ENCODE results near the gene MTHFD1L.
A peak's percentile ranks its signal among the peaks of the same experiment; 100 is the strongest.
"Not testable (repeated sequence)": the region's sequence is repeated elsewhere in the genome, so short reads cannot be mapped to it uniquely, and the experiment has no call there.

The MTHFD1L gene

GRCh38 chr6:150865406-150866146, at the start of gene MTHFD1L:
MTHFD1L (plus strand) TSS chr6:150865702; CDS start chr6:150865823, 121 bp downstream.
- H3K4me3 ChIP-seq (replicated peaks in 1 of 2; ENCODE audit: low read depth in 2 of 2, low read length in 2 of 2), result peak within 1 kb of the TSS; percentile 81 to 82
- peak; percentile 91 to 96 for DNase-seq (ENCODE audit: low read depth in 2 of 2)
- peak; percentile 8 for TF ChIP-seq CTCF (IDR thresholded peaks at IDR 0.05; ENCODE audit: low read depth, low read length)

- DNase-seq (ENCODE audit: low read depth in 2 of 2); H3K4me3 ChIP-seq (replicated peaks in 1 of 2; ENCODE audit: low read depth in 2 of 2, low read length in 2 of 2): not testable (repeated sequence)
Observed at GRCh38 chr6:150816554-150816953, 48.9 kb upstream of the MTHFD1L start.

GRCh38 chr6:150822932-150823331, 42.6 kb upstream of the MTHFD1L start:
- no peak overlapping the region for H3K4me3 ChIP-seq (replicated peaks in 1 of 2; ENCODE audit: low read depth in 2 of 2, low read length in 2 of 2)
- no peak for DNase-seq (ENCODE audit: low read depth in 2 of 2)
- TF ChIP-seq CTCF (IDR thresholded peaks at IDR 0.05; ENCODE audit: low read depth, low read length), result no peak

- no peak overlapping the region for H3K4me3 ChIP-seq (replicated peaks in 1 of 2; ENCODE audit: low read depth in 2 of 2, low read length in 2 of 2)
- no peak for DNase-seq (ENCODE audit: low read depth in 2 of 2)
- TF ChIP-seq CTCF (IDR thresholded peaks at IDR 0.05; ENCODE audit: low read depth, low read length), result no peak
Observed at GRCh38 chr6:150826788-150827187, 38.7 kb upstream of the MTHFD1L start.

- H3K4me3 ChIP-seq (replicated peaks in 1 of 2; ENCODE audit: low read depth in 2 of 2, low read length in 2 of 2); DNase-seq (ENCODE audit: low read depth in 2 of 2): not testable (repeated sequence)
Observed at GRCh38 chr6:150828107-150828506, 37.4 kb upstream of the MTHFD1L start.

- H3K4me3 ChIP-seq (replicated peaks in 1 of 2; ENCODE audit: low read depth in 2 of 2, low read length in 2 of 2), result no peak overlapping the region
- DNase-seq (ENCODE audit: low read depth in 2 of 2), result peak in 1 of 2 donors; percentile 26
- TF ChIP-seq CTCF (IDR thresholded peaks at IDR 0.05; ENCODE audit: low read depth, low read length), result no peak
Observed at GRCh38 chr6:150830439-150831165, 34.9 kb upstream of the MTHFD1L start.

GRCh38 chr6:150831577-150831976, 33.9 kb upstream of the MTHFD1L start:
- no peak overlapping the region for H3K4me3 ChIP-seq (replicated peaks in 1 of 2; ENCODE audit: low read depth in 2 of 2, low read length in 2 of 2)
- no peak for TF ChIP-seq CTCF (IDR thresholded peaks at IDR 0.05; ENCODE audit: low read depth, low read length)
- no peak for DNase-seq (ENCODE audit: low read depth in 2 of 2)
